Posterior vena cava (tissue), 2 donors: Measurements from ENCODE around the gene PLEKHJ1. TPM values are rescaled to one million over a fixed set of nuclear protein-coding genes. Genes with fewer than 3 reads are reported as not detected.

Experiments
- DNase-seq: peaks from one replicate; pipeline ENCODE4 v3.0.0-alpha.2; 2020; ENCODE audit warnings: low spot score
- intact Hi-C, 2 donors: fragments of 100-400 bp; cut with DNase I; formaldehyde crosslinking; loops; one replicate each; pipeline versions ENCODE4 v1.14.1 to v1.14.2; 2022 to 2023
- total RNA-seq, 2 donors: library from RNA; stranded (reverse); fragmentation: NEBNext Ultra II Directional; extraction: Animal tissue kit (Norgen Biotek cat#: 25700); gene quantifications; one replicate each; pipeline ENCODE4 v1.2.1, GENCODE V29; 2021
- donor health status: DM: yes; HTN: yes; CAD: no.
- donor health status: DM: yes; HTN: yes; CAD: no.

Gene PLEKHJ1
- total RNA-seq, 2 donors from 2014 or later = 24.3 to 27.6 TPM

DNA sequence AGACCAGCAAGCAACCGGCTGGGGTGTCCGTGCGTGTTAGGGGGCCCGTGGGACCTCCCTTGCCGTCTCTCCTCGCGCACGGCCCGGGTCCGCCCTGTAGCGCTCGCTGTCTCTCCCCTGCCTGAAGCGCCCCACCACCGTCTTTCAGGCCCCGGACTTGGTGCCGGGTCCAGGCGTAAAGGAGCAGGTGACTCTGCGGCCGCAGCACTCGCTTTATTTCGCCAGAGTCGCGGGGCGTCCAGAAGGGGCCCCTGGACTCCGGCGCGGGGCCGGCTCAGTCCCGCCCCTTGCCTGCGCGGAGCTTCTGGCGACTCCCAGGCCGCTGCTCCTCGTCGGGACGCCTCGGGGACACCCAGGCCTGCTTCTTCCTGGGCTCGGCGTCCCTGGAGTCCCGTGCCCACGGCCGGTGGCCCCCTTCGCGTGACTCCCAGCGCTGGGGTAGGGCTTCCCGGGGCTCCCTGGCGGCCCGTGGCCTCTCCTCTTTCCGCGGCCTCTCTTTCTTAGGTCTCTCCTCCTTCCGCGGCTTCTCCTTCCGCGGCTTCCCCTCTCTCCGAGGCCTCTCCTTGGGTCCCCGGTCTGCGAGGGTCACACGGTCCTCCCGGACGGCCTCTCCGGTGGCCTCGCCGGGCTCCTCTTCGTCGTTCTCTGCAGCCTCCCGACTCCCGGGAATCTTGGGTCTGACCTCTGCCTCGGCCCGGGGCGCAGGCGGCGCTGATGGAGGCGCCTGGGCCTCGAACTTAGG lies 16.1 kb upstream of the PLEKHJ1 start:
- no peak for DNase-seq
- intact Hi-C loops = loop anchor here in 1 of 2 donors (1.0 kb wide), 1 partner anchor 15 kb away; no protein-coding TSS in a partner anchor

DNA sequence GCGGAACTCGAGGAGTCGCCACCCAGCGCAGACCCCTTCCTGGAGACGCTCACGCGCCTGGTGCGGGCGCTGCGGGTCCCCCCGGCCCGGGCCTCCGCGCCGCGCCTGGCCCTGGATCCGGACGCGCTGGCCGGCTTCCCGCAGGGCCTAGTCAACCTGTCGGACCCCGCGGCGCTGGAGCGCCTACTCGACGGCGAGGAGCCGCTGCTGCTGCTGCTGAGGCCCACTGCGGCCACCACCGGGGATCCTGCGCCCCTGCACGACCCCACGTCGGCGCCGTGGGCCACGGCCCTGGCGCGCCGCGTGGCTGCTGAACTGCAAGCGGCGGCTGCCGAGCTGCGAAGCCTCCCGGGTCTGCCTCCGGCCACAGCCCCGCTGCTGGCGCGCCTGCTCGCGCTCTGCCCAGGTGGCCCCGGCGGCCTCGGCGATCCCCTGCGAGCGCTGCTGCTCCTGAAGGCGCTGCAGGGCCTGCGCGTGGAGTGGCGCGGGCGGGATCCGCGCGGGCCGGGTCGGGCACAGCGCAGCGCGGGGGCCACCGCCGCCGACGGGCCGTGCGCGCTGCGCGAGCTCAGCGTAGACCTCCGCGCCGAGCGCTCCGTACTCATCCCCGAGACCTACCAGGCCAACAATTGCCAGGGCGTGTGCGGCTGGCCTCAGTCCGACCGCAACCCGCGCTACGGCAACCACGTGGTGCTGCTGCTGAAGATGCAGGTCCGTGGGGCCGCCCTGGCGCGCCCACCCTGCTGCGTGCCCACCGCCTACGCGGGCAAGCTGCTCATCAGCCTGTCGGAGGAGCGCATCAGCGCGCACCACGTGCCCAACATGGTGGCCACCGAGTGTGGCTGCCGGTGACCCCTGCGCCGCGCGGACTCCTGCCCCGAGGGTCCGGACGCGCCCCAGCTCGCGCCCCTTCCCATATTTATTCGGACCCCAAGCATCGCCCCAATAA lies 15.3 kb upstream of the PLEKHJ1 start:
- DNase-seq = no peak
- intact Hi-C loops = loop anchor here in 1 of 2 donors (1.0 kb wide), 1 partner anchor 14 kb away; no protein-coding TSS in a partner anchor

DNA sequence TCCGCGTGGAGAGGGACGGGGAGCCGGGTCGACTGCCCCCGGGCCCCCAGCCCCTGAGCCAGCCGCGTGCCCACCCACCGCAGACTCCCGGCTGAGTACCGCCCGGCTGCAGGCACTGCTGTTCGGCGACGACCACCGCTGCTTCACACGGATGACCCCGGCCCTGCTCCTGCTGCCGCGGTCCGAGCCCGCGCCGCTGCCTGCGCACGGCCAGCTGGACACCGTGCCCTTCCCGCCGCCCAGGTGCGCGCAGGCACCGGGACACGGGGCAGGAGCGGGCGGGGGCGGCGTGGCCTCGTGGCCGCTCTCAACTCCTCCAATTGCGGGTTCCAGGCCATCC lies 14.6 kb upstream of the PLEKHJ1 start:
- no peak for DNase-seq
- intact Hi-C loops = no loop called here

DNA sequence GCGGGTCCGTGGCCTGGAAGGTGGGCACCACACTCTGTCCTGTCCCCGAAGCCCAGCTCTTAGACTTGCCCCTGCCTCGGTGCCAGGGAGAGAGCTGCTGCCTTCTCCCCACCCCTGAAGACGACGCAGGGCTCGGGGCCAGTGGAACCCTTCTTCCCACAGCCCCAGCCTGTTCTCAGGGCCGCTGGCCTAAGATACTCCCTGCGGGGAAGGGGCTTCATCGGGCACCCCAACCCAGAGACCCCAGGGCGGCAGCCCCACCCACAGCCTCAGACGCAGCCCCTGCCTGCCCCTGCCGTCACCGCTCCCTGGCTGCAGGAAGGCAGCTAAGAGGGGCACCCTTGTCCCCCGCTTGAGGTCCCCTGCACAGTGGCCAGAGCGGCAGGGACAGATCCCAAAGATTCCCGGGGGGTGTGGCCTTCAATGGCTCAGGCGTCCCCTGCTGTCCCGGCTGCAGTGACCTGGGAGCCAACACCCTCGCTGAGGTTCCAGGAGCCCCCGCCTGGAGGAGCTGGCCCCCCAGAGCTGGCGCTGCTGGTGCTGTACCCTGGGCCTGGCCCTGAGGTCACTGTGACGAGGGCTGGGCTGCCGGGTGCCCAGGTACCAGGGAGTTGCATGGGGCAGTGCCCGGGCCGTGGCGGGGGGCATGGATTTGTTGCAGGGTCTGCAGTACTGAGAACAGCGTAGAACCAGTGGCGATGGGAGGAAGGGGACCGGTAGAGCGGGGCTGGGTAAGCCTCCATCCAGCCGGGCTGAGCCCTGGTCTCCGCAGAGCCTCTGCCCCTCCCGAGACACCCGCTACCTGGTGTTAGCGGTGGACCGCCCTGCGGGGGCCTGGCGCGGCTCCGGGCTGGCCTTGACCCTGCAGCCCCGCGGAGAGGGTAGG lies 14.0 kb upstream of the PLEKHJ1 start:
- intact Hi-C loops = no loop called here
- DNase-seq = no peak

DNA sequence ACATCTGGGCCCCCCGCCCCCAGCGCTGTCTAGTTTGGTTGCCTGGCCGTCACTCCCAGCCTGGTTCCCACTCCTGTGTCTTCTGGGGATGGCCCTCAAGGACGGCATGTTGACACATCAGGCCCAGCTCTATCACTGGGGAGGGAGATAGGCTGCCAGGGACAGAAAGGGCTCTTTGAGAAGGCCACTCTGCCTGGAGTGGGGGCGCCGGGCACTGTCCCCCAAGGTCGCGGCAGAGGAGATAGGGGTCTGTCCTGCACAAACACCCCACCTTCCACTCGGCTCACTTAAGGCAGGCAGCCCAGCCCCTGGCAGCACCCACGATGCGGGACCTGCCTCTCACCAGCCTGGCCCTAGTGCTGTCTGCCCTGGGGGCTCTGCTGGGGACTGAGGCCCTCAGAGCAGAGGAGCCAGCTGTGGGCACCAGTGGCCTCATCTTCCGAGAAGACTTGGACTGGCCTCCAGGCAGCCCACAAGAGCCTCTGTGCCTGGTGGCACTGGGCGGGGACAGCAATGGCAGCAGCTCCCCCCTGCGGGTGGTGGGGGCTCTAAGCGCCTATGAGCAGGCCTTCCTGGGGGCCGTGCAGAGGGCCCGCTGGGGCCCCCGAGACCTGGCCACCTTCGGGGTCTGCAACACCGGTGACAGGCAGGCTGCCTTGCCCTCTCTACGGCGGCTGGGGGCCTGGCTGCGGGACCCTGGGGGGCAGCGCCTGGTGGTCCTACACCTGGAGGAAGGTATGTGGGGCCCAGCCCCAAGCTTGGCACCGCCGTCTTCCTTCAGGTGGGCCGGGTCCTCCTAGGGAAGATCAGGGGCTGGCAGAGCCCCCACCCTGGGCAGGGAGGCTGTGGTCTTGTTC lies 13.1 kb upstream of the PLEKHJ1 start, which contains the start of gene AMH:
Gene AMH, plus strand, starts transcription at position 314 of the 857 bp plus-strand sequence. Its CDS starts 10 bp downstream, at position 324.
- intact Hi-C loops = no loop called here
- no peak for DNase-seq

DNA sequence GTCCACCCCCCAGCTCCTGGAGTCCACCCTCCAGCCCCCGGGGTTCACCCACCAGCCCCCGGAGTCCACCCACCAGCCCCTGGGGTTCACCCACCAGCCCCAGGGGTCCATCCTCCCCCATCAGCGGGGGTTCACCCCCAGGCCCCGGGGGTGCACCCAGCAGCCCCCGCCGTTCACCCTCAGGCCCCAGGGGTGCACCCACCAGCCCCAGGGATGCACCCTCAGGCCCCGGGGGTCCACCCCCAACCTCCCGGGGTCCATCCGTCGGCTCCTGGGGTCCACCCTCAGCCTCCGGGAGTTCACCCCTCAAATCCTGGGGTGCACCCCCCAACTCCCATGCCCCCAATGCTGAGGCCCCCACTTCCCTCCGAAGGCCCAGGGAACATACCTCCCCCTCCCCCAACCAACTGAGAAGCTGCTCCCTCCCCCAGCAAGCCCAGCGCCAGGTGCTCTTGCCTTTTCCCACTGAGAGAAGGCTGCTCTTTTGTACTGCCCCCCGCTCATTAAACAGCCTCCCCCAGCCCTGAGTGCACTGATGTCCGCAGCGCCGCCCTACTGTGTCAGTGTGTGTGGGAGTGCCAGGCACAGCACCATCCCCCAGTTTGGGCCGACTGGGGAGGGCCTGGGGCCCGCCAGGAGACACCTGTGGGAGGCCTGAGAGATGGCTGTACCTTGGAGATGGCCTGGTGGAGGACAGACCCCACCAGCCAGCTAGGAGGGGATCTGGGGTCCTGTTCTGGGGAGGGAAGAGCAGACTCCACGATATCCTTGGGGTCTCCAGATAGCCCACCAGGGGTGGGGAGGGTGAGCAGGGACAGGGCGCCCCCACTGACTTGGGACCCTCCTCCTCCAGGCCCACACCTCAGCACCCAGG lies 12.2 kb upstream of the PLEKHJ1 start:
- intact Hi-C loops = no loop called here
- DNase-seq = no peak

DNA sequence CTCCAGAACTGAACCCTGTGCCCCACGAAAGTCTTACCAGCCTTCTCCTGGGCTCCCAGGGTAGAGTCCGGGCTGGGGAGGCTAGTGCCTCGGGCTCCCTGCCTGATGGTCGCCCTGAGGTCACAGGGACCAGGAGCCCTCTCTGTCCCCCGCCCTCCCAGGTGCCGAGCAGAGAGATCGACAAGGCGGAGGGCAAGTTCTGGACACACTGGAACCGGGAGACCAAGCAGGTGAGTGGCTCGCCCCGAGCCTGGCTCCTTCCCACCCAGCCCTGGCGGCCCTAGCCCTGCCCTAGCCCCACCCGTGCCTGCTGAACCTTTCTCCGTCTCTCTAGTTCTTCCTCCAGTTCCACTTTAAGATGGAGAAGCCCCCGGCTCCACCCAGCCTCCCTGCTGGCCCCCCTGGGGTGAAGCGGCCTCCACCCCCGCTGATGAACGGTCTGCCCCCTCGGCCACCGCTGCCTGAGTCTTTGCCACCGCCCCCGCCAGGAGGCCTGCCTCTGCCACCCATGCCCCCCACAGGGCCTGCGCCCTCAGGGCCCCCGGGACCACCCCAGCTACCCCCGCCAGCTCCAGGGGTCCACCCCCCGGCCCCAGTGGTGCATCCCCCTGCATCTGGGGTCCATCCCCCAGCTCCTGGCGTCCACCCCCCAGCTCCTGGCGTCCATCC lies 11.4 kb upstream of the PLEKHJ1 start:
- no peak for DNase-seq
- intact Hi-C loops = no loop called here

DNA sequence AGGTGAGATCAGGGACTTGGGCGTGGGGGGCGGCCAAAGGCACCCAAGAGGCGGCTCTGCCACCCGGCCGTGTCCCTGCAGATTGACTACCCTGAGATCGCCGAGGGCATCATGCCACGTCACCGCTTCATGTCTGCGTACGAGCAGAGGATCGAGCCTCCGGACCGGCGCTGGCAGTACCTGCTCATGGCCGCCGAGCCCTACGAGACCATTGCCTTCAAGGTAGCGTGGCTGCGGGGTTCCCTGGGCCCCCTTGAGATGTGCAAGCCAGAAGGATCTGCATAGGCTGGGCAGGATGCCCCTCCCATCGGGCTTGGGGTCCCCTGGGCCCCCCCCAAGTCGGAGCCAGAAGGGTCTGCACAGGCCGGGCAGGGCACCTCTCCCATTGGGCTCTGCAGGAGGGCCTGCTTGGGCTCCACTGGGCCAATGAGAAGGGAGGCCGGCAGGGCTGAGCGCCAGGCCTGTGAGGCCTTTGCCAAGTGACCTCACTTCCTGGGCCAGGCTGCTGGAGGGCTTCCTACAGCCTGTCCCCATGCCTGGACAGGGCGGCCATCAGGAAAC lies 10.8 kb upstream of the PLEKHJ1 start:
- no peak for DNase-seq
- intact Hi-C loops = no loop called here

DNA sequence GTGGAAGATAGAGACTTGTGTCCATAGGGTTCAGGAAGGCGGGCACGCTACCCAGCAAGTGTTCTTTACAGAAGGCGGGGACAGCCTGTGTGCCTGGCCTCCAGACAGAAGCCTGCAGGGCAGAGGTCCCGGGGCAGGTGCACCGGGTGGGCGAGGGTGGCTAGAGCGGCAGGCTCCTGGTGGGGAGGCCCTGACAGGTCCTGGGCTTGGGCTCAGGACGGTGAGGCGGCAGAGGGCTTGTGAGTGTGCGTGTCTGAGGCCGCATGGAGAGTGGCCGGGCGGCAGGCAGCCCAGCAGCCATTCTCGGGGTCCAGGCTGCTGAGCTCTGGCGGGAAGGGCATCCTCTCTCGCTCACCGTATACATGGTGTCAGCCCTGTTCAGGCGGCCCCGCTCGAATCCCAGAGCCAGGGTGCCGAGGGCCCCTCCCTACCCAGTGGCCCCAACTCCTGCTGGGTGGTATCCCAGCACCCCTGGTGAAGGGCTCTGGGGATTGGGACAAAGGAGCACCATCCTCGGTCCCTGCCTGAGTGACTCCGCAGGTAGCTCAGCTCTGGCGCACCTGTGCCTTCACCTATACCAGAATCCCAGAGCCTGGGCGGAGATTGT lies 10.0 kb upstream of the PLEKHJ1 start:
- DNase-seq = no peak
- intact Hi-C loops = no loop called here

DNA sequence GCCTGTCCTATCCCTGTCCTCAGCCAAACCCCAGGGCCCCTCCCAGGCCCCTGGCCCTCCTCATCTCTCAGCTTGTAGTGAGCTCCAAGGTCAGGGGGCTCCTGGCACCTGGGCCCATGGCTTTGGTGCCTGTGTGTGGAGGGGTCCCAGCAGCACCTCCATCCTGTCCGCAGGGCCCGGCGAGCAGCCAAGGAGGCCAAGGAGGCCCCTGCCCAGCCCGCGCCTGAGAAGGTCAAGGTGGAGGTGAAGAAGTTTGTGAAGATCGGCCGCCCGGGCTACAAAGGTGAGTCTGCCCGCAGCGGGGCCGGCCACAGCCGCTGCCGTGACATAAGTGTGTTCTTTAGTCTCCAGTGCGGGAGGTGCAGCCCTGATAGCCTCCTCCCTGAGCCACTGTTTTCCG lies 9.1 kb upstream of the PLEKHJ1 start:
- intact Hi-C loops = no loop called here
- DNase-seq = no peak

DNA sequence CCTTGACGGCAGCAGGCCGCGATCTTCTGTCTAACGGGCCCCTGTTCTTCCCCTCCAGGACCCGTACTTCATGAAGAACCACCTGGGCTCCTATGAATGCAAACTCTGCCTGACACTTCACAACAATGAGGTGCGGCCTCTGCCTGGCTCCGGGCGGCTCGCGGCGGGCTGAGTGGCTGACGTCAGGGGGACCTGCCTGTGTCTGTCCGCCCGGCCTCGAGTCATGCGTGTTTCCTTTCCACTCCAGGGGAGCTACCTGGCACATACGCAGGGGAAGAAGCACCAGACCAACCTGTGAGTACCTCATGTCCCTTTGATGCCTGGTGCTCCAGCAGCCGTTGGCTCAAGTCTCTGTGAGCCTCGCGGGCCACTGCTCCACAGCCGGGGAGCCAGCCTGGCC lies 8.4 kb upstream of the PLEKHJ1 start:
- DNase-seq = no peak
- intact Hi-C loops = no loop called here

DNA sequence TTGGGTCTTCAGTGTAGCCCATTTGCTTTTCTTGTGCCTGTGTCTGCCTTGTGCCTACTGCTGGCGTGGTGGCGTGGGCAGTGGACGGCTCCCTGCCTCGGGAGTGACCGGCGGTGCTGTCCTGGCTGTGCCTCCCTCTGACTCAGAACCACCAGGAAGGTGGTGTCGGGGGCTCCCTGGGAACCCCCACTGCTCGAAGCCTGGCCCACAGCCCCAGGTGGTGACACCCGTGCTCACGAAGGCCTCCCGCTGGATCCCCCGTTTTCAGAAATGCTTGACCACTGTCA lies 7.9 kb upstream of the PLEKHJ1 start:
- intact Hi-C loops = no loop called here

DNA sequence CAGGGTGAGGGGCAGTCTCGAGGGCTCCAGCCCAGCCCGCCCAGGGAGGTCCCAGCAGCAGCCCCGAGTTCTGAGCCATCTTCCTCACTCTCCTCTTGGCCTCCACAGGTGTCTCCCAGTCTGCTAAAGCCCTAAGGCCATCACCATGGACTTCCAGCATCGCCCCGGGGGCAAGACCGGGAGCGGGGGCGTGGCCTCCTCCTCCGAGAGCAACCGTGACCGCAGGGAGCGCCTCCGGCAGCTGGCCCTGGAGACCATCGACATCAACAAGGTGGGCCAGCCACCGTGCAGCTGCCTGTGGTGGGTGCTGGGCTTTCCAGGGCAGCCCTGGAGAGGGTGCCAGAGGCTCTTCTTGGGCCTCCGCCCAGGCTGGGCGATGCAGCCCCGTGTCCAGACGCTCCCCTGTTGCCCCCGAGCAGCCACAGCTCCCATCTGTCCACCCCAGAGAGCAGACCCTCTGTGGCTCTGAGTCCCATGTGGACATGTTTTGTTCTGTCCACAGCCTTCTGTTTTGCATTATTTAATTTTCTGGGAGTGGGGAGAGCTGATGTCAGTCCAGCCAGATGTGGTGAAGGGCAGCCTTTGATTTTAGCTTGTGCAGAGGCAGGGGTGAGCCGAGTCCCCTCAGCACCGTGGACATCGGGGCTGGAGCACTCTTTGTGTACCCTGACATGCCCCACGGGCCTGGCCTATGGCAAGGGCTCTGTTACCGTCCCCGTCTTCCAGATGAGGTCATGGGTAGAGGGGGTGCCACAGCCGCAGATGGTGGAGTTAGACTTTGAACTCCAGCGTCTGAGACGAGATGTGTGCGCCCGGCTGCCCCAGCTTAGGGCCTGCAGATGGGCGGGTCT lies 7.4 kb upstream of the PLEKHJ1 start:
- intact Hi-C loops = no loop called here
- DNase-seq = no peak

More for the DNA sequence above, 7.9 kb upstream of the PLEKHJ1 start:
- no peak for DNase-seq

DNA sequence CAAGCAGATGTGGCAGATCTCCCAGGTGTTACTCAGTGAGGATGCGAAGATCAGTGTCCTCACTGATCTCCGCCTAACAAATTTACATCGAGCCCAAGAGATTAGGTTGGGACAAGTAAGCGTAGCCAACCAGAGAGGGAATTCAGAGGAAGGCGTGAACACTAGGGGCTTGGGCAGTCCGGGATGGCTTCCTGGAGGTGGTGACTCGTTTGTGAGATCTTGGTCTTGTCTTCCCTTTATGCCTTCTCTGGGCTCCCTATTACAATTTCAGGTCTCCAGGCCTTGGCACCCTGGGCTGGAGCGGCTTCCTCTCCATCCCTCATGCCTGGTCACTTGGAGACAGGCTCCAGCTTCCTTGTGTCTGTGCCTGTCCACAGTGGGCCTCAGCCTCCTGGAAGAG lies 6.7 kb upstream of the PLEKHJ1 start:
- intact Hi-C loops = no loop called here
- DNase-seq = no peak

DNA sequence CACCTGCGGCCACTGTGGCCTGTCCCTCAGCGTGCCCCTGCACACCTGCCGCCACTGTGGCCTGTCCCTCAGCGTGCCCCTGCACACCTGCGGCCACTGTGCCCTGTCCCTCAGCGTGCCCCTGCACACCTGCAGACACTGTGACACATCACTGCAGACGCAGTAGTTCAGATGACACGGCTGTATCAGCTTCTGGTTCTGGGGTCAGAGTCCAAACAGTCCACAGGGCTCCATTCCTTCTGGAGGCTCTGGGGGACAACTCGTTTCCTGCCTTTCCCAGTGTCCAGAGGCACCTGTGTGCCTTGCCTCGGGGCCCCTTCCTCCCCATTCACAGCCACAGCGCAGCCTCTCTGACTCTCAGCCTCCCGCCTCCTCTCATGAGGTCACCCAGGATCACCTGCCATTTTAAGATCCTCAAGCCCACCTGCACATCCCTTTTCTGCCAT lies 6.0 kb upstream of the PLEKHJ1 start:
- DNase-seq = no peak
- intact Hi-C loops = no loop called here
